Smooth muscle cell (in vitro differentiated cells): Measurements from ENCODE around the gene TMEM208. TPM values are rescaled to one million over a fixed set of nuclear protein-coding genes. Genes with fewer than 3 reads are reported as not detected.

Experiments used
- DNase-seq: peaks from one replicate; lab custom pipeline; 2025; ENCODE audit not compliant: unreplicated experiment; lab: John Stamatoyannopoulos, UW
- H2AFZ ChIP-seq: fragments of 200-600 bp; sonication (generic); 2 replicates; pipeline ENCODE4 v1.6.0; 2016; ENCODE audit warnings: antibody characterized with exemption, low read depth, mild to moderate bottlenecking
- H3F3A ChIP-seq: fragments of 200-600 bp; sonication (generic); 2 replicates; pipeline ENCODE4 v1.6.0; 2017; ENCODE audit warnings: antibody characterized with exemption, low read depth
- H3K27ac ChIP-seq: fragments of 200-600 bp; sonication (generic); 2 replicates; pipeline ENCODE4 v1.5.1; 2016; ENCODE audit warnings: low read depth, mild to moderate bottlenecking
- H3K27me3 ChIP-seq: fragments of 200-600 bp; sonication (generic); 2 replicates; pipeline ENCODE4 v1.6.1; 2016; ENCODE audit warnings: low read depth, mild to moderate bottlenecking
- H3K36me3 ChIP-seq: fragments of 200-600 bp; sonication (generic); 2 replicates; pipeline ENCODE4 v1.5.1; 2016; ENCODE audit warnings: low read depth
- H3K4me1 ChIP-seq: fragments of 200-600 bp; sonication (generic); 2 replicates; pipeline ENCODE4 v1.5.1; 2016; ENCODE audit warnings: low read depth
- H3K4me2 ChIP-seq: fragments of 200-600 bp; sonication (generic); 2 replicates; pipeline ENCODE4 v1.6.0; 2016; ENCODE audit warnings: mild to moderate bottlenecking
- H3K4me3 ChIP-seq: fragments of 200-600 bp; sonication (generic); 2 replicates; pipeline ENCODE4 v1.5.1; 2016; ENCODE audit warnings: mild to moderate bottlenecking
- H3K79me2 ChIP-seq: fragments of 200-600 bp; sonication (generic); 2 replicates; pipeline ENCODE4 v1.6.0; 2016; ENCODE audit warnings: low read depth, mild to moderate bottlenecking
- H3K9ac ChIP-seq: fragments of 200-600 bp; sonication (generic); 2 replicates; pipeline ENCODE4 v1.6.0; 2016; ENCODE audit warnings: low read depth
- H3K9me3 ChIP-seq: fragments of 200-600 bp; sonication (generic); replicated peaks from 2 replicates; pipeline ENCODE4 v1.5.1; 2016; ENCODE audit warnings: low read depth
- H4K20me1 ChIP-seq: fragments of 200-600 bp; sonication (generic); 2 replicates; pipeline ENCODE4 v1.6.0; 2016; ENCODE audit warnings: low read depth
- WGBS: methylation state at CpG from one replicate; pipeline ENCODE4 v1.1.7; 2016; ENCODE audit warnings: low lambda C conversion rate; 5-methylcytosine and 5-hydroxymethylcytosine counted together
- polyA plus RNA-seq: library from polyadenylated mRNA; unstranded; fragments of >200 nt; fragmentation: Nextera tagmentation; extraction: Ambion mirVana; gene quantifications from 2 replicates; pipeline ENCODE4 v1.2.1, GENCODE V29; 2016
- total RNA-seq: library from RNA; depleted of rRNA; stranded (reverse); fragments of >200 nt; gene quantifications from 2 replicates; pipeline ENCODE4 v1.2.3, GENCODE V29; 2014
- TF ChIP-seq, protein P1 (sequence below): fragments of 200-600 bp; sonication (generic); IDR thresholded peaks from 2 replicates; pipeline ENCODE4 v1.5.1; 2017; ENCODE audit warnings: borderline replicate concordance, mild to moderate bottlenecking, antibody characterized with exemption; ENCODE audit not compliant: insufficient read depth, poor library complexity, severe bottlenecking

TMEM208 gene
- total and polyA plus RNA-seq, 2 experiments from 2014 or later = 45.4 to 171 TPM

DNA sequence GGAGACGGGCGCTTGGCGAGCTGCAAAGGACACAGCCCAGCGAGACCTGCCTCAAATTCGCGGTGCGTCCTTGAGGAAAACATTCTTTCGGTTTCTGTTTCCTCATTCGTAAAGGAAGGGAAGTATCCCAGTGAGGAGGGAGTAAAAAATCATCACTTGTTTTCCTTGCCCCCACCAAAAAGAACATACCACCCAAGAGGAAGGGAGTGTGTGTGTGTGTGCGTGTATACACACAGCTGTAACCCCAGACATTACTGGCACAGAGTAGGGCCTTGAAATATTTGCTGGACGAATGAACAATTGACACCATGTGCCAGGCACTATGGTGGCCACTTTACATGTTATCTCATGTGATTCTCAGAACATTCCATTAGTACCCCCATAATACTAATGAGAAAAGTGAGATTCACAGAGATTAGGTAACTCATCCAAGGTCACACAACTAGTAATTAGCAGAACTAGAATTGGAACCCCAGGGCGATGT is 41.2 kb upstream of the TMEM208 start:
- H3K4me2 ChIP-seq = no peak overlapping the region

DNA sequence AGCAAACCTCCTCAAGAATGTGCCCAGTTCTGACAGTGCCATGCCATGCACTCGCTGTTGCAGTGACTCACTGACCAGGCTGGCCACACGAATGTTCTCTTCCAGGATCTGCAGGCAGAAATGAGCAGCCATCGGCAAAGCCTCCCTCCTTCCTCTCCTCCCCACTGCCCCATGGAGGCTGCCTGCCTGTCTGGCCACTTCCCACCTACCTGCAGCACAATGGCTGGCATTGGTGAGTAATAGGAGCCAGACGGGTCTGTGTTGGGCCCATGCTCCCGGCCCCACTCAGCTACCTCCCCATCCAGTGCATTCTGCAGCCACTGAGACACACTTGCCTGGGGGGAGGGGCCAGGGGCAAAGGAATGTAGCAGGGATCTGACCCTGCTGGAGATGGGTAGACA is 40.4 kb upstream of the TMEM208 start:
- H2AFZ ChIP-seq = no peak overlapping the region
- no peaks in the 10 kb centered on the region for H3K9me3 ChIP-seq
- no peaks in the 10 kb centered on the region for H3F3A ChIP-seq
- no peak overlapping the region for H3K4me3 ChIP-seq
- H3K4me2 ChIP-seq = no peak overlapping the region
- TF ChIP-seq, protein P1, sequence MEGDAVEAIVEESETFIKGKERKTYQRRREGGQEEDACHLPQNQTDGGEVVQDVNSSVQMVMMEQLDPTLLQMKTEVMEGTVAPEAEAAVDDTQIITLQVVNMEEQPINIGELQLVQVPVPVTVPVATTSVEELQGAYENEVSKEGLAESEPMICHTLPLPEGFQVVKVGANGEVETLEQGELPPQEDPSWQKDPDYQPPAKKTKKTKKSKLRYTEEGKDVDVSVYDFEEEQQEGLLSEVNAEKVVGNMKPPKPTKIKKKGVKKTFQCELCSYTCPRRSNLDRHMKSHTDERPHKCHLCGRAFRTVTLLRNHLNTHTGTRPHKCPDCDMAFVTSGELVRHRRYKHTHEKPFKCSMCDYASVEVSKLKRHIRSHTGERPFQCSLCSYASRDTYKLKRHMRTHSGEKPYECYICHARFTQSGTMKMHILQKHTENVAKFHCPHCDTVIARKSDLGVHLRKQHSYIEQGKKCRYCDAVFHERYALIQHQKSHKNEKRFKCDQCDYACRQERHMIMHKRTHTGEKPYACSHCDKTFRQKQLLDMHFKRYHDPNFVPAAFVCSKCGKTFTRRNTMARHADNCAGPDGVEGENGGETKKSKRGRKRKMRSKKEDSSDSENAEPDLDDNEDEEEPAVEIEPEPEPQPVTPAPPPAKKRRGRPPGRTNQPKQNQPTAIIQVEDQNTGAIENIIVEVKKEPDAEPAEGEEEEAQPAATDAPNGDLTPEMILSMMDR = no peak
- WGBS = 30% methylated on average over 5 of the region's 5 CpGs
- peaks cover 7% of the 10 kb centered on the region for H4K20me1 ChIP-seq
- DNase-seq = no peak
- peaks cover 11% of the 10 kb centered on the region for H3K79me2 ChIP-seq
- H3K27ac ChIP-seq = no peak overlapping the region
- no peaks in the 10 kb centered on the region for H3K27me3 ChIP-seq
- H3K4me1 ChIP-seq = peaks cover 16% of the 10 kb centered on the region
- H3K36me3 ChIP-seq = no peaks in the 10 kb centered on the region
- H3K9ac ChIP-seq = no peak overlapping the region

More for the DNA sequence above, 41.2 kb upstream of the TMEM208 start:
- H3K36me3 ChIP-seq = no peaks in the 10 kb centered on the region
- peaks cover 13% of the 10 kb centered on the region for H3K4me1 ChIP-seq
- no peaks in the 10 kb centered on the region for H3F3A ChIP-seq
- TF ChIP-seq, protein P1 = no peak
- peaks cover 10% of the 10 kb centered on the region for H3K79me2 ChIP-seq
- H3K9ac ChIP-seq = no peak overlapping the region
- no peak overlapping the region for H2AFZ ChIP-seq
- H3K4me3 ChIP-seq = no peak overlapping the region
- peaks cover 7% of the 10 kb centered on the region for H4K20me1 ChIP-seq
- no peaks in the 10 kb centered on the region for H3K27me3 ChIP-seq
- 16% methylated on average over 12 of the region's 12 CpGs for WGBS
- H3K27ac ChIP-seq = no peak overlapping the region
- no peaks in the 10 kb centered on the region for H3K9me3 ChIP-seq
- DNase-seq = no peak

DNA sequence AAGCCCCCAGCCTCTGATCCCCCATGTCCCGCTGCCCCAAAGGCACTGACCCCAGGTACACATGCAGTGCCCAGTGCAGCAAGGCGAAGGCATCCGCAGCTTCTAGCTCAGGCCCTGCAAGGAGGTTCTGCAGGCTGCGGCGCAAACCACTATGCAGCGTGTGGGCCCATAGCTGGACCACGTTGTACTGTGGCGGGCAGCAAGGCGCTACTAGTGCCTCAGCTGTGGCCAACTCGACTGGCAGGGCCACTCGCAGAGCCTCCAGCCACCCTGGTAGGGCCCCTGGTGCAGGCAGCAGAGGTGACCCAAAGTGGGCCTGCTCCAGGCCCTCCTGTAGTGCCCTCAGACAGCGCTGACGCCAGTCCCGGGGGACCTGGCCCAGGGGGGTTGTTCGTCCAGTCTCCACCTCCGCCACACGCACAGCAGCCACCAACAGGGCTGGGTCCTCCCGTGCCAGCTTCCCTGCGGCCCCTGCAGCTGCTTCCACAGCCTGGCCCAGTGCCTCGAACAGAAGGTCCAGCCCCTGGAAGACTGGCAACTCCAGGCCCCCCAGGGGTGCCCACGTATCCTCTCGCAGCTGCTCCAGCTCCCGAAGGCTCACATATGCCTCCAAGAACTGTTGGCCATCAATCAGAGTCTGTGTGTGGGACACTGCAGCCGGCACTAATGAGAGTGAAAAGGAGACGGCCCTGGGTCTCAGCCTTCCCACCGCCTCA is 39.6 kb upstream of the TMEM208 start:
- H3K36me3 ChIP-seq = no peaks in the 10 kb centered on the region
- H3K4me2 ChIP-seq = no peak overlapping the region
- peaks cover 14% of the 10 kb centered on the region for H3K79me2 ChIP-seq
- H3F3A ChIP-seq = no peaks in the 10 kb centered on the region
- H3K4me3 ChIP-seq = no peak overlapping the region
- TF ChIP-seq, protein P1 = no peak
- peaks cover 18% of the 10 kb centered on the region for H3K4me1 ChIP-seq
- no peak overlapping the region for H3K9ac ChIP-seq
- no peaks in the 10 kb centered on the region for H3K9me3 ChIP-seq
- no peak overlapping the region for H3K27ac ChIP-seq
- peaks cover 8% of the 10 kb centered on the region for H4K20me1 ChIP-seq
- no peak for DNase-seq
- WGBS = 96% methylated on average over 26 of the region's 26 CpGs
- no peak overlapping the region for H2AFZ ChIP-seq
- H3K27me3 ChIP-seq = no peaks in the 10 kb centered on the region

DNA sequence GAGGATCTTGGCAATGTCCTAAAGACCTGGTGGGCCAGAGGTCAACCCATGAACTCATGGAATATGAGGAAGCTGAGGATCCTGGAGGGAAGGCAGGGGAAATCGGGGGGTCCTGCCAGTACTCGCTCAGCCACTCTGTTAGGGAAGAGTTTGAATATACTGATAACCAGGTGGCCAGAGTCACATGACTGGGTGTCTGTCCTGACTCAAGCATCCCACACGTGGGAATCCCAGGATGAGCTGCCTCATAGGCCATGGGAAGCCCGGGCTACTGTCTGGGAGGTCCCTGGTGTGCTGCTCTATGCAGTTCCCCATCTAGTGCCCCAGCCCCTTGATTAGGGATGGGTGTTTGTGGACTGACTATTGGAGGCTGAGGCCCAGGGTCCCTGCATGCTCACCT is 38.6 kb upstream of the TMEM208 start:
- no peaks in the 10 kb centered on the region for H3K27me3 ChIP-seq
- 82% methylated on average over 4 of the region's 4 CpGs for WGBS
- peaks cover 18% of the 10 kb centered on the region for H4K20me1 ChIP-seq
- peaks cover 16% of the 10 kb centered on the region for H3K79me2 ChIP-seq
- TF ChIP-seq, protein P1 = no peak
- H3F3A ChIP-seq = no peaks in the 10 kb centered on the region
- no peaks in the 10 kb centered on the region for H3K36me3 ChIP-seq
- H3K4me2 ChIP-seq = no peak overlapping the region
- no peak overlapping the region for H2AFZ ChIP-seq
- H3K27ac ChIP-seq = no peak overlapping the region
- no peak for DNase-seq
- H3K9ac ChIP-seq = no peak overlapping the region
- peaks cover 22% of the 10 kb centered on the region for H3K4me1 ChIP-seq
- H3K9me3 ChIP-seq = no peaks in the 10 kb centered on the region
- no peak overlapping the region for H3K4me3 ChIP-seq
